Tibial nerve (tissue), 4 donors: ENCODE results near the gene RARB.

Experiments used
- EP300 ChIP-seq, 2 donors: sonication (generic); formaldehyde crosslinking; IDR thresholded peaks; one replicate each; pipeline ENCODE4 v1.6.1; 2017; ENCODE audit warnings: antibody characterized with exemption in 2 of 2, mild to moderate bottlenecking in 1 of 2
- POLR2A ChIP-seq, 2 donors: fragments of 450-650 bp; IDR thresholded peaks; one replicate each; pipeline ENCODE4 v1.6.1; 2017; ENCODE audit warnings: antibody characterized with exemption in 2 of 2, mild to moderate bottlenecking in 2 of 2, moderate library complexity in 2 of 2
- TF ChIP-seq, protein P1 (sequence below), 5 experiments: fragments of 200-600 bp in 3 of 5; fragments of 450-650 bp in 2 of 5; sonication (generic) in 3 of 5; IDR thresholded peaks; one replicate each; pipeline ENCODE4 v1.5.1; 2016 to 2019; ENCODE audit warnings: antibody characterized with exemption in 5 of 5, mild to moderate bottlenecking in 3 of 5, moderate library complexity in 2 of 5

GRCh38 chr3:25418596-25418995, 9.5 kb upstream of the RARB start:
- TF ChIP-seq, protein P1, sequence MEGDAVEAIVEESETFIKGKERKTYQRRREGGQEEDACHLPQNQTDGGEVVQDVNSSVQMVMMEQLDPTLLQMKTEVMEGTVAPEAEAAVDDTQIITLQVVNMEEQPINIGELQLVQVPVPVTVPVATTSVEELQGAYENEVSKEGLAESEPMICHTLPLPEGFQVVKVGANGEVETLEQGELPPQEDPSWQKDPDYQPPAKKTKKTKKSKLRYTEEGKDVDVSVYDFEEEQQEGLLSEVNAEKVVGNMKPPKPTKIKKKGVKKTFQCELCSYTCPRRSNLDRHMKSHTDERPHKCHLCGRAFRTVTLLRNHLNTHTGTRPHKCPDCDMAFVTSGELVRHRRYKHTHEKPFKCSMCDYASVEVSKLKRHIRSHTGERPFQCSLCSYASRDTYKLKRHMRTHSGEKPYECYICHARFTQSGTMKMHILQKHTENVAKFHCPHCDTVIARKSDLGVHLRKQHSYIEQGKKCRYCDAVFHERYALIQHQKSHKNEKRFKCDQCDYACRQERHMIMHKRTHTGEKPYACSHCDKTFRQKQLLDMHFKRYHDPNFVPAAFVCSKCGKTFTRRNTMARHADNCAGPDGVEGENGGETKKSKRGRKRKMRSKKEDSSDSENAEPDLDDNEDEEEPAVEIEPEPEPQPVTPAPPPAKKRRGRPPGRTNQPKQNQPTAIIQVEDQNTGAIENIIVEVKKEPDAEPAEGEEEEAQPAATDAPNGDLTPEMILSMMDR (IDR thresholded peaks at IDR 0.05), result no peak
- TF ChIP-seq POLR2A (IDR thresholded peaks at IDR 0.05), result no peak
- no peak for TF ChIP-seq EP300 (IDR thresholded peaks at IDR 0.05)
